Measurements from ENCODE around the gene LCE1D.

DNA sequence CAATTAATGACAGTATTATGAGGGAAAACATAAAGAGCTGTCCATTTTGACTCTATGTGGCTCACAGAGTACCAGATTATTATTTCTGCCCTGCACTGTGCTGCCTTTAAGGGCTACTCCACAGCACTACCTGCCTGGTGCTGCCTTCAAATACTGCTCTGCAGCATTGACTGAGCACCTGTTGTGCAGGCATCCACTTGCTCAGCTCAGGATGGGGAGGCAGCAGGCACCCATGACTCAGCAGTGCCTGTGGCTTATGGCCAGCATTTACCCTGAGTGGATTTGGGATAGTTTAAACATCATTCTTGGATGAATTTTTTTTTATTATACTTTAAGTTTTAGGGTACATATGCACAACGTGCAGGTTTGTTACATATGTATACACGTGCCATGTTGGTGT lies 39.6 kb upstream of the LCE1D start:
- TF ChIP-seq, protein P1, sequence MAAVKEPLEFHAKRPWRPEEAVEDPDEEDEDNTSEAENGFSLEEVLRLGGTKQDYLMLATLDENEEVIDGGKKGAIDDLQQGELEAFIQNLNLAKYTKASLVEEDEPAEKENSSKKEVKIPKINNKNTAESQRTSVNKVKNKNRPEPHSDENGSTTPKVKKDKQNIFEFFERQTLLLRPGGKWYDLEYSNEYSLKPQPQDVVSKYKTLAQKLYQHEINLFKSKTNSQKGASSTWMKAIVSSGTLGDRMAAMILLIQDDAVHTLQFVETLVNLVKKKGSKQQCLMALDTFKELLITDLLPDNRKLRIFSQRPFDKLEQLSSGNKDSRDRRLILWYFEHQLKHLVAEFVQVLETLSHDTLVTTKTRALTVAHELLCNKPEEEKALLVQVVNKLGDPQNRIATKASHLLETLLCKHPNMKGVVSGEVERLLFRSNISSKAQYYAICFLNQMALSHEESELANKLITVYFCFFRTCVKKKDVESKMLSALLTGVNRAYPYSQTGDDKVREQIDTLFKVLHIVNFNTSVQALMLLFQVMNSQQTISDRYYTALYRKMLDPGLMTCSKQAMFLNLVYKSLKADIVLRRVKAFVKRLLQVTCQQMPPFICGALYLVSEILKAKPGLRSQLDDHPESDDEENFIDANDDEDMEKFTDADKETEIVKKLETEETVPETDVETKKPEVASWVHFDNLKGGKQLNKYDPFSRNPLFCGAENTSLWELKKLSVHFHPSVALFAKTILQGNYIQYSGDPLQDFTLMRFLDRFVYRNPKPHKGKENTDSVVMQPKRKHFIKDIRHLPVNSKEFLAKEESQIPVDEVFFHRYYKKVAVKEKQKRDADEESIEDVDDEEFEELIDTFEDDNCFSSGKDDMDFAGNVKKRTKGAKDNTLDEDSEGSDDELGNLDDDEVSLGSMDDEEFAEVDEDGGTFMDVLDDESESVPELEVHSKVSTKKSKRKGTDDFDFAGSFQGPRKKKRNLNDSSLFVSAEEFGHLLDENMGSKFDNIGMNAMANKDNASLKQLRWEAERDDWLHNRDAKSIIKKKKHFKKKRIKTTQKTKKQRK (IDR thresholded peaks at IDR 0.05; ENCODE audit: low read length) = no peak
- TF ChIP-seq, protein P2, sequence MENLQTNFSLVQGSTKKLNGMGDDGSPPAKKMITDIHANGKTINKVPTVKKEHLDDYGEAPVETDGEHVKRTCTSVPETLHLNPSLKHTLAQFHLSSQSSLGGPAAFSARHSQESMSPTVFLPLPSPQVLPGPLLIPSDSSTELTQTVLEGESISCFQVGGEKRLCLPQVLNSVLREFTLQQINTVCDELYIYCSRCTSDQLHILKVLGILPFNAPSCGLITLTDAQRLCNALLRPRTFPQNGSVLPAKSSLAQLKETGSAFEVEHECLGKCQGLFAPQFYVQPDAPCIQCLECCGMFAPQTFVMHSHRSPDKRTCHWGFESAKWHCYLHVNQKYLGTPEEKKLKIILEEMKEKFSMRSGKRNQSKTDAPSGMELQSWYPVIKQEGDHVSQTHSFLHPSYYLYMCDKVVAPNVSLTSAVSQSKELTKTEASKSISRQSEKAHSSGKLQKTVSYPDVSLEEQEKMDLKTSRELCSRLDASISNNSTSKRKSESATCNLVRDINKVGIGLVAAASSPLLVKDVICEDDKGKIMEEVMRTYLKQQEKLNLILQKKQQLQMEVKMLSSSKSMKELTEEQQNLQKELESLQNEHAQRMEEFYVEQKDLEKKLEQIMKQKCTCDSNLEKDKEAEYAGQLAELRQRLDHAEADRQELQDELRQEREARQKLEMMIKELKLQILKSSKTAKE (CRISPR knock-in tag; IDR thresholded peaks at IDR 0.05; ENCODE audit: borderline replicate concordance) = no peak
- TF ChIP-seq, protein P3, sequence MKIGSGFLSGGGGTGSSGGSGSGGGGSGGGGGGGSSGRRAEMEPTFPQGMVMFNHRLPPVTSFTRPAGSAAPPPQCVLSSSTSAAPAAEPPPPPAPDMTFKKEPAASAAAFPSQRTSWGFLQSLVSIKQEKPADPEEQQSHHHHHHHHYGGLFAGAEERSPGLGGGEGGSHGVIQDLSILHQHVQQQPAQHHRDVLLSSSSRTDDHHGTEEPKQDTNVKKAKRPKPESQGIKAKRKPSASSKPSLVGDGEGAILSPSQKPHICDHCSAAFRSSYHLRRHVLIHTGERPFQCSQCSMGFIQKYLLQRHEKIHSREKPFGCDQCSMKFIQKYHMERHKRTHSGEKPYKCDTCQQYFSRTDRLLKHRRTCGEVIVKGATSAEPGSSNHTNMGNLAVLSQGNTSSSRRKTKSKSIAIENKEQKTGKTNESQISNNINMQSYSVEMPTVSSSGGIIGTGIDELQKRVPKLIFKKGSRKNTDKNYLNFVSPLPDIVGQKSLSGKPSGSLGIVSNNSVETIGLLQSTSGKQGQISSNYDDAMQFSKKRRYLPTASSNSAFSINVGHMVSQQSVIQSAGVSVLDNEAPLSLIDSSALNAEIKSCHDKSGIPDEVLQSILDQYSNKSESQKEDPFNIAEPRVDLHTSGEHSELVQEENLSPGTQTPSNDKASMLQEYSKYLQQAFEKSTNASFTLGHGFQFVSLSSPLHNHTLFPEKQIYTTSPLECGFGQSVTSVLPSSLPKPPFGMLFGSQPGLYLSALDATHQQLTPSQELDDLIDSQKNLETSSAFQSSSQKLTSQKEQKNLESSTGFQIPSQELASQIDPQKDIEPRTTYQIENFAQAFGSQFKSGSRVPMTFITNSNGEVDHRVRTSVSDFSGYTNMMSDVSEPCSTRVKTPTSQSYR (CRISPR knock-in tag; IDR thresholded peaks at IDR 0.05; ENCODE audit: borderline replicate concordance) = no peak
- TF ChIP-seq, protein P4, sequence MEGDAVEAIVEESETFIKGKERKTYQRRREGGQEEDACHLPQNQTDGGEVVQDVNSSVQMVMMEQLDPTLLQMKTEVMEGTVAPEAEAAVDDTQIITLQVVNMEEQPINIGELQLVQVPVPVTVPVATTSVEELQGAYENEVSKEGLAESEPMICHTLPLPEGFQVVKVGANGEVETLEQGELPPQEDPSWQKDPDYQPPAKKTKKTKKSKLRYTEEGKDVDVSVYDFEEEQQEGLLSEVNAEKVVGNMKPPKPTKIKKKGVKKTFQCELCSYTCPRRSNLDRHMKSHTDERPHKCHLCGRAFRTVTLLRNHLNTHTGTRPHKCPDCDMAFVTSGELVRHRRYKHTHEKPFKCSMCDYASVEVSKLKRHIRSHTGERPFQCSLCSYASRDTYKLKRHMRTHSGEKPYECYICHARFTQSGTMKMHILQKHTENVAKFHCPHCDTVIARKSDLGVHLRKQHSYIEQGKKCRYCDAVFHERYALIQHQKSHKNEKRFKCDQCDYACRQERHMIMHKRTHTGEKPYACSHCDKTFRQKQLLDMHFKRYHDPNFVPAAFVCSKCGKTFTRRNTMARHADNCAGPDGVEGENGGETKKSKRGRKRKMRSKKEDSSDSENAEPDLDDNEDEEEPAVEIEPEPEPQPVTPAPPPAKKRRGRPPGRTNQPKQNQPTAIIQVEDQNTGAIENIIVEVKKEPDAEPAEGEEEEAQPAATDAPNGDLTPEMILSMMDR (CRISPR knock-in tag; IDR thresholded peaks at IDR 0.05) = no peak
- TF ChIP-seq PRDM10 (CRISPR knock-in tag; IDR thresholded peaks at IDR 0.05; ENCODE audit: low read depth) (no peak), NR2F6 (IDR thresholded peaks at IDR 0.05) (no peak), NR2F6 (CRISPR knock-in tag; IDR thresholded peaks at IDR 0.05) (no peak), ZNF10 (CRISPR knock-in tag; IDR thresholded peaks at IDR 0.05; ENCODE audit: borderline replicate concordance, low read depth) (no peak), SMAD1 (CRISPR knock-in tag; IDR thresholded peaks at IDR 0.05; ENCODE audit: borderline replicate concordance, low read depth) (no peak), ZNF207 (IDR thresholded peaks at IDR 0.05; ENCODE audit: borderline replicate concordance) (no peak), PTBP1 (IDR thresholded peaks at IDR 0.05; ENCODE audit: low read depth, low read length, poor library complexity, severe bottlenecking) (no peak)

Data from HepG2 (cell line).